NCI-H1694 treated with DMSO at 0.1 percent for 48 hours (cell line): ENCODE data around the gene COL20A1.

Source experiments
- DNase-seq: peaks from one replicate; lab custom pipeline; 2025; lab: John Stamatoyannopoulos, UW

The COL20A1 gene

DNA sequence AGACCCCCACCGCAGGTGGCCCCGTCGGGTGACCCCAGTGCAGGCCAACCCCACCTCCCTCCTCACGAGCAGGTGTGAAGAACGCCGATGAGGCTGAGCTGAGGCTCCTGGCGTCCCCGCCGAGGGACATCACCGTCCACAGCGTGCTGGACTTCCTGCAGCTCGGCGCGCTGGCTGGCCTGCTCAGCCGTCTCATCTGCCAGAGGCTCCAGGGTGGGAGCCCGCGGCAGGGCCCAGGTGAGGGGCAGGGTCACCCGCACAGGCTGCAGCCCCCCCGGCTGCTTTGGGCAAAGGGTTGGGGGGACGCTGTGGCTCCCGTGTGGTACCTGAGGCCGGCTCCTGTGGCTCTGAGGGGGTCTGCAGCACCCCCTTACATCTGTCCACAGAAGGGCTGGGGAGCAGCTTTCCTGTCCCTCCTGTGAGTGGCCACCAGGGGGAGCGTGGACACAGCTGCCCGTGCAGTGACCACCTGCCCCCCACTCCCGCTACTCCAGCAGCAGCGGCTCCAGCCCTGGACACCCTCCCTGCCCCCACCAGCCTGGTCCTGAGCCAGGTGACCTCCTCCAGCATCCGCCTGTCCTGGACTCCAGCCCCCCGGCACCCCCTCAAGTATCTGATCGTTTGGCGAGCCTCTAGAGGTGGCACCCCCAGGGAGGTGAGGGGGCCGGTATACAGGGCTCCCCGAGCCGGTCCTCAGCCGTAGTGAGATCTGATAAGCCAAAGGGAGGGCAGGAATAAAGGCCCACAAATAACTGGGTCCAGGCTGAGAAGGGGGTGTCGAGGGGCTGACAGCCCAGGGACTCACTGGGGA, 16.5 kb downstream of the COL20A1 start:
- no peak for DNase-seq

DNA sequence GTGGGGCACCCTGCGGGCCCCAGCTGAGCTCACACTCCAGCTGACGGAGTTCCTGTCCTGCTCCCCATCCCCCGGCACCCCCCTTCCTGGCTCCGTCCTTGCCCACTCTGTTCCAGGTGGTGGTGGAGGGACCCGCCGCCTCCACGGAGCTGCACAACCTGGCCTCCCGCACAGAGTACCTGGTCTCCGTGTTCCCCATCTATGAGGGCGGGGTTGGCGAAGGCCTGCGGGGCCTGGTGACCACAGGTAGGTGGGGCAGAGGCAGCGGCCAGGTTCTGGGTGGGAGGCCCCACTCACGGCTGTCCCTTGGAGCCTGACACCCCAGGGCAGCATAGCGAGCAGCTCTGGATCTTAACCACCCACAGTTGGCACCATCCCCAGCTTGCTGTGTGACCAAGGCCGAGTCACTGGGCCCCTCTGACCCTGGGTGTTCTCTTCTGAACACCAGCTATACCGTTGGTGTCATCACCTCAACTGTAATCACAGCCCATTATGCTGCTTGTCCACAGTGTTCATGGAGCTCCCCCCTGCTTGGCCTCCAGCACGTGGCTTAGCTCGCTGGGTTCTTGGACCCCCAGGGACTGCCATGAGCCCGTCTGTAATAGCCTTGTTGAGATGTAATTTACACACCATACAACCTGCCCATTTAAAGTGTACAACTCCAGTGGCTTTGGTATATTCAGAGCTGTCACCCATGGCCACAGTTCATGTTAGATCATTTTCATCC, 17.4 kb downstream of the COL20A1 start:
- no peak for DNase-seq

DNA sequence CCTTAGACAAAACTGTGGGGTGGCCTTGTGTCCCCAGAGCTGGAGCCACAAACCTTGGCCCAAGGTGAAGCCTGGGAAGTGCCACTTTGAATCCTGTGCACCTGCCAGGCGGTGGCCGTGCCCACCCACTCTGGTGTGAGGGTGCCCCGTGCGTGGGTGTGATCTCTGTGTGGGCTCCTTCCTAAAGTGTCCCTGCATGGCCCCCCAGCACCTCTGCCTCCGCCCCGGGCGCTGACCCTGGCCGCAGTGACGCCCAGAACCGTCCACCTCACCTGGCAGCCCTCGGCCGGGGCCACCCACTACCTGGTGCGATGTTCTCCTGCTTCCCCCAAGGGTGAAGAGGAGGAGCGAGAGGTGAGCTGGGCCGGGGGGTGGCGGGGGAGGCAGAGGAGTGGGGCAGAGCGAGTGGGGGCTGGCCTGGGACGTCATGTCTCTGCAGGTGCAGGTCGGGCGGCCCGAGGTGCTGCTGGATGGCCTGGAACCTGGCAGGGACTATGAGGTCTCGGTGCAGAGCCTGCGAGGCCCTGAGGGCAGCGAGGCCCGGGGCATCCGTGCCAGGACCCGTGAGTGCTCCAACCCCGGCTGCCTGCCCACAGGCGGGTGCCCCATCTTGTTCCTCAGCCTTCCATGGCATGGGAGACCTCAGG, 18.3 kb downstream of the COL20A1 start:
- no peak for DNase-seq

DNA sequence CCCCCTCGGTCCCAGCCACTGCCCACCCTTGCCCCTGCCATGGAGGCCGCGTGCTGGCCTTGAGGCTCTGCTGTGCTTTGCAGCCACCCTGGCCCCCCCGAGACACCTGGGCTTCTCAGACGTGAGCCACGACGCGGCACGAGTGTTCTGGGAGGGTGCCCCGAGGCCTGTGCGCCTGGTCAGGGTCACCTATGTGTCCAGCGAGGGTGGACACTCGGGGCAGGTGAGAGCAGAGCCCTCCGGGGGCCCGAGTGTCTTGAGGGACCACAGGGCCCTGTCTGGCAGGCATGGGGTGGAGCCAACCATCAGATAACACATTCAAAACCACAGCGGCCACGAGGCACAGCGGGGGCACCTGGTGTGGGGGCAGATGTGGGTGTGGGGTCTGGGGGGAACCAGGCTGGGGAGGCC, 18.9 kb downstream of the COL20A1 start:
- DNase-seq = no peak

DNA sequence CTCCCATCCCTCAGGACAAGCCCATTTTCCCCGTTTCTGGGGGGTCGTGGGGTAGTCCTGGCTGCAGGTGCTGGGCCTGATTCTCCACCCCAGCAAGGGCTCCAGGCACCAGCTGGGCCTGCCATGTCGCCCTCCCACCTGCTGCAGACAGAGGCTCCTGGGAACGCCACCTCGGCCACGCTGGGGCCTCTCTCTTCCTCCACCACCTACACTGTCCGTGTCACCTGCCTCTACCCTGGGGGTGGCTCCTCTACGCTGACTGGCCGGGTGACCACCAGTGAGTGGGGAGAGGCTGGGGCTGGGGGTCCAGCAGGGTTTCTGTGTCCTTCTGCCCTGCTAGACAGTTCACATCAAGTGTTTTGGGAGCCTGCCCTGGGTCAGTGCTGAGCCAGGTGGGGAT, 19.3 kb downstream of the COL20A1 start:
- no peak for DNase-seq

DNA sequence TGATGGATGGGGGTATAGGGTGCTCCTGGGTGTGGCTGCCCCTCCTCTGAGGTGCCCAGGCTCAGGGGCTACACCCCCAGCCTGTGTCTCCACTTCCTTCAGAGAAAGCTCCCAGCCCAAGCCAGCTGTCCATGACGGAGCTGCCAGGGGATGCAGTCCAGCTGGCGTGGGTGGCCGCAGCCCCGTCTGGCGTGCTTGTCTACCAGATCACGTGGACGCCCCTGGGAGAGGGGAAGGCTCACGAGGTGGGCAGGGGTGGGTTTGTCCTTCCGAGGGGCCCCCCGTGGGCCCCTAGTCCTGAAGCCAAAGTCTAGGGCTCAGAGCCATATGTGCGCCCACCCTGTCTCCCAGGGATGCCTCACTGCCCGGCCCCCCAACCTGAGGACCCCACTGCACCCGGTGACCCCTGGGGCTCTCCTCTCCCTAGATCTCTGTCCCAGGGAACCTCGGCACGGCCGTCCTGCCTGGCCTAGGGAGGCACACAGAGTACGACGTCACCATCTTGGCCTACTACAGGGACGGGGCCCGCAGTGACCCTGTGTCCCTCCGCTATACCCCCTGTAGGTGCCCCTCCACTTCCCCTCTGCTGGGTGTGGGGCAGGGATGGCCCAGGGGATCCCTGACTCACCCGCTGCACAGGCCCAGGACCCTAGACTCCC, 19.8 kb downstream of the COL20A1 start:
- no peak for DNase-seq

DNA sequence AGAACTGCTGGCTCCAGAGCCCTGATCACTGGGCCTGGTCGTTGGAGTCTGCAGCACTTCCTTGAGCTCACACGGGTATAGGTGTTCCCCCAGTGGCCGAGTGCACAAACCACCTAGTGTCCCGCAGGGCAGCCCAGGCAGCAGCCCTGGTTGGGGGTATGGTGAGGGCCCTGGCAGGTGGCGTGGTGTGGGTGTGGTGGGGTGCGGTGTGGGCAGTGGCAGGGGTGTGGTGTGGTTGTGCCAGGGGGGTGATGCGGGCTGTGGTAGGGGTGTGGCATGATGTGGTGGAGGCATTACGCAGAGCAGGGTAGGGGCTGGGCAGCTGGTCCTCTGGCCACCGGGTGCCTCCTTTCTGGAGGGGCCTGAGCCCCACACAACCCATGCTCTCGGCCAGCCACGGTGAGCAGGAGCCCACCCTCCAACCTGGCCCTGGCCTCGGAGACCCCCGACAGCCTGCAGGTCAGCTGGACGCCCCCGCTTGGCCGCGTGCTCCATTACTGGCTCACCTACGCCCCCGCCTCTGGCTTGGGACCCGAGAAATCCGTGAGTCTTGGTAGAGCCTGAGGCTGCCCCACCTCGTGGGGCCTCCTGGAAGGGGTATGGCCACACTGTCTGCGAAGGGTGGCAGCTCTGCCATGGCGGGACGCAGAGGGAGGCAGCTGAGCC, 20.5 kb downstream of the COL20A1 start:
- DNase-seq = no peak

DNA sequence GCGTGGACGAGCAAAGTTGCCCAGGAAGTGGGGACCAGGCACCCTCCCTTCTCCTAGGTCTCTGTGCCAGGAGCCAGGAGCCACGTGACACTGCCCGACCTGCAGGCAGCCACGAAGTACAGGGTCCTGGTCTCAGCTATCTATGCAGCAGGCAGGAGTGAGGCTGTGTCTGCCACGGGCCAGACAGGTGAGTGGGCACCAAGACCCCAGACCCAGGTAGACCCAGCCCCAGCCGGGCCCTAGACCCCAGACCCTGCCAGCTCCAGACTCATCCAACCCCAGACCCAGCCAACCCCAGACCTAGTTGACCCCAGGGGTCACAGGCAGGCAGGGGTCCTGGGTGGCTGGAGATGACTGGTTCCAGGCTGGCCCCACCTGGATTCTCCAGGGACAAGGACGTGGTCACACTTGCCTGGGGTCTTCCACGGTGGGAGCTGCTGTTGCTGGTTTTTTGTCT, 21.1 kb downstream of the COL20A1 start:
- no peak for DNase-seq

DNA sequence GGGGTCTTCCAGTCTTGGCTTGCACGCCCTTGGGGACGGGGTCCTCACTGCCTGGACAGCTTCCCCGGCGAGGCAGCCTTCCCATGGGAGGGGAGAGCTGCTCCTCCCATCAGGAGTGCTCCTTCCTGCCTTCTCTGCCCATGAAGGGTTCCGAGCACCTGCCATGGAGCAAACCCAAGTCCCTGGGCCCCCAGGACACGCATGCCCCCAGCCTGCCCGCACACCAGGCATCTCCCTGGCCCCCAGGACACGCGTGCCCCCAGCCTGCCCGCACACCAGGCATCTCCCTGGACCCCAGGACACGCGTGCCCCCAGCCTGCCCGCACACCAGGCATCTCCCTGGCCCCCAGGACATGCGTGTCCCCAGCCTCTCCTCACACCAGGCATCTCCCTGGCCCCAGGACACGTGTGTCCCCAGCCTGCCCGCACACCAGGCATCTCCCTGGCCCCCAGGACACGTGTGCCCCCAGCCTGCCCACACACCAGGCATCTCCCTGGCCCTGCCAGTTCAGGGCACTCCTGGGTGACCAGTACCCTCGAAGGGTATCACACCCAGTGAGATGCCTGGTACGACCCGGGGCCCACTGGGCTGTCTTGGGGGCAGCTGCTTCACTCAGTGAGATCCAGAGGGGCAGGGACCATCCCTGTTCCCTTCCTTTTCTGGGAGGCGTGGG, 21.7 kb downstream of the COL20A1 start:
- no peak for DNase-seq

DNA sequence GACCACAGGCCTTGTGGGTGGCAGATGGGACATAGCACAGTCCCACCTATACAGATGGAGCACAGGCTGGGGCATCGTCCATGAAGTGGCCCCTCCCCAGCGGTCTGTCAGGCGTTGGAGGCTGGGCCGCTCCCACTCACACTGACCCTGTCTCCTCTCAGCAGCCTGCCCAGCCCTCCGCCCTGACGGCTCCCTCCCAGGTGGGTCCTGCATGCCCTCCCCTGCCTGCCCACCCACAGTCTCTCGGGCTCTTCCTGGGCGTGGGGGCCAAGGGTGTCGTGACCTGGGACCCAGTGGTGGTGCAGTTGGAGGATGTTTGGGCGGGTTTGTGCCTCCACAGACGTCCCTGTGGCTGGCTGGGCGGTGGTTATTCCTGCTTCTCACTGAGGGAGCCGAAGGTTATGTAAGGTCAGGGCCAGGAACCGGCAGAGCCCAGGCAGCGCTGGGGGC, 22.3 kb downstream of the COL20A1 start:
- no peak for DNase-seq

DNA sequence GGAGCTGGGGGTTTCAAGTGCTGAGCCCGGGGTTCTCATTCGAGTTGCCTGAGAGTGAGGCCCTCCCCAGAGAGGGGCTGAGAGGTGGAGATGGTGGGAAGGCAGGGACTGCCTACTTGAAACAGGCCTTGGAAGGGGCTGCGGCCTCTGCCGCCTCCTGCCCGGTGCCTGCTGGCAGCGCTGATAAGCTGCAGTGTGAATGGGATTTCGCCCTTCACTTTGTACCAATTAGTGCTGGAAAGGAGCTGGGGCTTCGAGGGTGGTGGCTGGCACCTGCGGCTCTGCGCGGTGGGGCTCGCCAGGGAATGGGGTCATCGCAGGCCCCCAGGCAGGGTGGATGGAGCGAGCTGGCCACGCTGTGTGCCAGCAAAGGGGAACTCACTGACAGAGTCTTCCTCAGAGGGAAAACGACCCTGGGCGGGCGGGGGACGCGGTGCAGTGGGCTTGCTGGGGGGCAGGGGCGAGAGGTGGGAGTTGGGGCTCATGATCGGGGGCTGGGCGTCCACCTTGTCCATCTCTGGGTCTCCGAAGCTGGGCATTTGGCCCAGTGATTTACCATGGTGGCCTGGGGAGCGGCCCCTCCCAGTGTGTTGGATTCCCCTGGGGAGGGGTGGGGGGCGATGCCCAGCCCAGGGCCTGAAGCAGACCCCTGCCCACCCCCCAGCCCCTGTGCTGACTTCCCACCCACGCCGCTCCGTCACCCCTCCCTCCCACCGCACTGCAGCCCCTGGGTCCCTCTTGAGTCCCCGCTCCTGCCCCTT, 22.9 kb downstream of the COL20A1 start:
- no peak for DNase-seq

DNA sequence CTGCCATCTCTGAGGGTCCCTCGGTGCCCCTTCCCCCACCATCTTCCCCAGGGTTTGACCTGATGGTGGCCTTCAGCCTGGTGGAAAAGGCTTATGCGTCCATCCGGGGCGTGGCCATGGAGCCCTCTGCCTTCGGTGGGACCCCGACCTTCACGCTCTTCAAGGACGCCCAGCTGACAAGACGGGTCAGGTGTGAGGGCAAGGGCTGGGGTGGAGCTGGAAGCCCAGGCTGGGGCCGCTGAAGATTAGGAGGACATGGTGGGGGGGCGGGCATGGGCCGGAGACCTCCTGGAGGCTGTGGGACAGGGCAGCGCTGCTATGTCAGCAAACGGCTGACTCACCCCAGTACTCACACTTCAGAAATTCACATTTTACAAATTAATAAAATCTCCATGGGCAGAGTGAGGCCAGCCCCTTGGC, 23.5 kb downstream of the COL20A1 start:
- DNase-seq = no peak

DNA sequence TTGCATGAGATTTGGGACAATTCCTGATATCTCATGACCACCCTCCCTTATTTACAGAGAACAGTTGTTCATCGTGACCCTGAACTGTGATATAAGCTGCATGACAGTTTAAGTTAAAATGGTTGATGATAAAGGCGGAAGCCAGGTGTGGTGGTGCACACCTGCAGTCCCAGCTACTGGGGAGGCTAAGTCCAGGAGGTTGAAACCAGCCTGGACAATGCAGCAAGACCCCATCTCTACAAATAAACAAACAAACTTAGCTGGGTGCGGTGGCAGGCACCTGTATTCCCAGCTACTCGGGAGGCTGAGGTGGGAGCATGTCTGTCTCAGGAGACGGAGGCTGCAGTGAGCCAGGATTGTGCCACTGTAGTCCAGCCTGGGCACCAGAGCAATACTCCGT, 24.1 kb downstream of the COL20A1 start:
- DNase-seq = no peak

DNA sequence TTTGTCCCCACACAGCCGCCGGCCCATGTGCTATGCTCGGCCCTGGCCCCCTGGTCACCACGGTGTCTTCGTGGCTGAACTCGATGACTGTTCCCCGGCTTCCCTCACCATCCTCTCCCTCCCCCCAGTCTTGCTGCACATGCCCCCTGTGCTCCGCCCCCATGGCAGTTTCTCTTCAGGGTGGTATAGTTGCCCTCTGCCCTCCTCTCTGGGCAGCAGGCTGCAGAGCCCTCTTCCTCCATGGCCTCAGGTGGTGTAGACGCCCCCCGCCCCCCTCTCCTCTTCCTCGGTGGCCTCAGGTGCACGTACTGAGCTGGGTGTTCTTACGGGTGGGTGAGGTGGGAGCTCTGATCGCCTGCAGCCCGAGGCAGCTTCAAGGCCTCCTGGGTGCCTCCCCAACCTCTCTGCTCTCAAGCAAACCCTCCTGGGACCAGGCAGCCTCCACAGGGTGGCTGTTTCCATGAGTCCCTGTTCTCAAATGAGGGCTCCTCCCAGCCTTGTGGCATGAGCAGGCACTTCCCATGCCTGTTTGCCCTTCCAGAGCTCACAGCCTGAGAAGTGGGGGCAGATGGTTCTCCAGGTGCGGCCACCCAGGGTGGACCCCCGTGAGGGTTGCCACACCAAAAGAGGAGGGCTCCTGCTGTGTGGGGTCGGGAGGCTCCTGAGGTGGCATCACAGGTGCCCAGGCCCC, 24.8 kb downstream of the COL20A1 start:
- no peak for DNase-seq

DNA sequence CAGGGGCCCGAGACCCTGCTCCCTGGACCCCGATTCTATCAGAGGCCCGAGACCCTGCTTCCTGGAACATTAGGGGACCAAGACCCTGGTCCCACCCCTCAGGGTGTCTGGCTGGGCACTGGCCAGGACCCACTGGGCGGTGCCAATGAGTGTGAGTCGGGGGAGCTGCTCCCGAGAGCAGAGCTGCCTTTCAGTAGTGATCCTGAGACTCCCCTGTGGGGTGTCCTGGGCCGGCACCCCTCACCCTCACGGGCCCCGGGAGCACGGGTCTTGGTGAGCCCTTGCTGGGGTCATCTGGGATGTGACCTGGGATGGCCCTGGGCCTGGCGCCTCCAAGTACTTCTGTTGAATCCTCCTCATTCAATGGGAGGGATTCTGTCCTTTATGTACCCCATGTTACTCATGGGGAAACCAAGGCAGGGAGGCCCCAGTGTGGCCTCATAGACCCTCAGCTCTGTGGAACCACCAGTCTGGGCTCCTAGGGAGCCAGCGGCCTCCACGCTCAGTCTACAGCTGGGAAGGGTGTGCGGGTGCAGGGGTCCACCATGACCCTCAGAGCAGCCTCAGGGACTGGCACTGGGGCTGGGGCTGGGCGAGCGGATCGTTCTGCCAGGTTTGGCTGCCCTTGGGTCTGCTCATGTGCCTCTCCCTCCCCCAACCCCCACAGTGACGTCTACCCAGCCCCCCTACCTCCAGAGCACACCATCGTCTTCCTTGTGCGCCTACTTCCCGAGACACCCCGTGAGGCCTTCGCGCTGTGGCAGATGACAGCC, 25.6 kb downstream of the COL20A1 start:
- no peak for DNase-seq

DNA sequence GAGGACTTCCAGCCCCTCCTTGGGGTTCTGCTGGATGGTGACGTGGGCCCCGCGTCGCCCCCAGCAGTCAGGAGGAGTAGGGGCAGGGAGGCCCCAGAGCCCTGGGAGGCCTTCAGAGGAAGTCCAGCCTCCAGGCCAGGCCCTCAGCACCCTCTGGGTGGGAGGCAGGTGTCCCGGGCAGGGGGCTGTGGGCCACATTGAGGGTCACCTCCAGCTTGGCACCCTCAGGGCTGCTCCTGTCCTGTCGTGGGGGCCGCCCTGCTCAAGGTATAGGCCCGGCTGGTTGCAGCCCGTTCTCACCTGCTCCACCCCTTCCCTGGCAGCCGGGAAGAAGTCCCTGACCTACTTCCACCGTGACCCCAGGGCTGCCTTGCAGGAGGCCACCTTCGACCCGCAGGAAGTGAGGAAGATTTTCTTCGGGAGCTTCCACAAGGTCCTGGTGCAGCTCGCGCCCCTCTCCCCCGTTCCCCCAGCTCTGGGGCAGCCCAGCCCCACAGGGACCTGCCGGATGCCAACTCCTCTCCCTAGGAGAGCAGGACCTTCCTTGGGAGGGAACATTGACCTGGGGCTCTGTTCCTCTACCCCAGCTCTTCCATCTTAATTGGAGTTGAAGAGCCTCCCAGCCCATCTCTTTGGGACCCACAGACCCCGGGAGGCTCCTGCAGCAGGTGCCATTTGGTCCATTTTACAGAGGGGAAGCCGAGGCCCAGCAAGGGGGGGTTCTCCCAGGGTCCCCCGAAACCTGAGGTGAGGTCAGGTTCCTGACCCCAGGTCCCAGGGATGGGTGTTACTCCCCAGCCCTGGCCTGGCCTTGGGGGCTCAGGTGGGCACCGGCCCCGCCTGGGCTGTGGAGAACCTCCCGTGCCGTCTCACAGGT, 26.4 kb downstream of the COL20A1 start:
- no peak for DNase-seq

DNA sequence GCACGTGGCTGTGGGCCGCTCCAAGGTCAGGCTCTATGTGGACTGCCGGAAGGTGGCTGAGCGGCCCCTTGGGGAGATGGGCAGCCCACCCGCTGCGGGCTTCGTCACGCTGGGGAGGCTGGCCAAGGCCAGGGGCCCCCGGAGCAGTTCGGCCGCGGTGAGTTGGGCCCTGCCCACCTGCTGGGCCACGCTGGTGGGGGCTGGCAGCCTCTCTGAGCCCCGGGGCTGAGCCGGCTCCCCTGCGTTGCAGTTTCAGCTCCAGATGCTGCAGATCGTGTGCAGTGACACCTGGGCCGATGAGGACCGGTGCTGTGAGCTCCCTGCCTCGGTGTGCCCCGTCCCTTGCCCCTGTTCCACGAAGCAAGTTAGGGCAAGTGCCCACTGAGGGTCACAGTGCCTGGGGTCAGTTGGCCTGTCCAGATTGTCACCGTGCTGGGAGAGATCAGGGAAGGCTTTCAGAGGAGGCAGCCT, 27.1 kb downstream of the COL20A1 start:
- no peak for DNase-seq

DNA sequence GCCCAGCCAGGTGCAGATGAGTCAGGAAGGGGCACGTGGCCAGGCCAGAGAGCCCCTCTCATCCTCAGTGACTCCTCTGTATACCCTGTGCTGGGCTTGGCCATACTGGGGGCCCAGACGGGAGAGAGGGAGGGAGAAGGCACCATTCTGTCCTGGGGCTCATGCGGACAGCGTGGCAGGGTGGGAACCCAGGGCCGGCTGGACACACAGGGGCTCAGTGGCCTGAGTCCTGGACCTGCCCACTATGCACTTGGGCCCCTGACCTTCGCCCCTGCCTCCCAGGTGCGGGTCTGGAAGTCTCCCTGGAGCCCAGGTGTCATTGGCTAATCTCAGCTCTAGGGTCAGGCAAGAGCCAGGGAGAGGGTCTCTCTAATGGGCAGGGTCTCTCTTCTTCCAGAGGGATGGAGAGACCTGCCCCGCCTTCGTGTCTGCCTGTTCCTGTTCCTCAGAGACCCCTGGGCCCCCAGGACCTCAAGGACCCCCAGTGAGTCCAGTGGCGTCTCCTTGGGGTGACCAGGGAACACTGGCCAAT, 27.7 kb downstream of the COL20A1 start:
- DNase-seq = no peak
